ENCODE measurements around the gene PLCD1. TPM values are rescaled to one million over a fixed set of nuclear protein-coding genes. Genes with fewer than 3 reads are reported as not detected.

Gene PLCD1
- total and polyA plus RNA-seq, 2 of the 13 experiments (the other 11 are each of a cell fraction or from before 2014, with no cell fraction given) = 10.1 to 12.4 TPM

- TF ChIP-seq, protein P1, sequence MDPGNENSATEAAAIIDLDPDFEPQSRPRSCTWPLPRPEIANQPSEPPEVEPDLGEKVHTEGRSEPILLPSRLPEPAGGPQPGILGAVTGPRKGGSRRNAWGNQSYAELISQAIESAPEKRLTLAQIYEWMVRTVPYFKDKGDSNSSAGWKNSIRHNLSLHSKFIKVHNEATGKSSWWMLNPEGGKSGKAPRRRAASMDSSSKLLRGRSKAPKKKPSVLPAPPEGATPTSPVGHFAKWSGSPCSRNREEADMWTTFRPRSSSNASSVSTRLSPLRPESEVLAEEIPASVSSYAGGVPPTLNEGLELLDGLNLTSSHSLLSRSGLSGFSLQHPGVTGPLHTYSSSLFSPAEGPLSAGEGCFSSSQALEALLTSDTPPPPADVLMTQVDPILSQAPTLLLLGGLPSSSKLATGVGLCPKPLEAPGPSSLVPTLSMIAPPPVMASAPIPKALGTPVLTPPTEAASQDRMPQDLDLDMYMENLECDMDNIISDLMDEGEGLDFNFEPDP (CRISPR knock-in tag; conservative IDR thresholded peaks at IDR 0.05) = no peak
- TF ChIP-seq TBX3 (IDR thresholded peaks at IDR 0.05; ENCODE audit: borderline replicate concordance) (0 out of 2 replicates have a peak, but pooled peaks have one; percentile 10), BCL3 (CRISPR knock-in tag; IDR thresholded peaks at IDR 0.05) (0 out of 2 replicates have a peak, but pooled peaks have one; percentile 17), U2AF1 (optimal IDR thresholded peaks at IDR 0.05; ENCODE audit: low read depth, low read length) (no peak), CCDC6 (CRISPR knock-in tag; IDR thresholded peaks at IDR 0.05) (no peak), NFE2L1 (CRISPR knock-in tag; IDR thresholded peaks at IDR 0.05; ENCODE audit: borderline replicate concordance) (no peak), TGIF2 (CRISPR knock-in tag; IDR thresholded peaks at IDR 0.05) (0 out of 2 replicates have a peak, but pooled peaks have one; percentile 70), POLR2A (IDR thresholded peaks at IDR 0.05; ENCODE audit: insufficient read depth in 1 of 2, low read depth in 2 of 2, low read length in 2 of 2) (no peak), ETS1 (CRISPR knock-in tag; IDR thresholded peaks at IDR 0.05) (no peak), ZFP41 (CRISPR knock-in tag; IDR thresholded peaks at IDR 0.05; ENCODE audit: borderline replicate concordance) (no peak), ZFP90 (CRISPR knock-in tag; IDR thresholded peaks at IDR 0.05; ENCODE audit: borderline replicate concordance) (0 out of 2 replicates have a peak, but pooled peaks have one; percentile 69), ZNF547 (CRISPR knock-in tag; IDR thresholded peaks at IDR 0.05) (peak; percentile 40; the same call in 1 of the 2 replicates), SMAD3 (CRISPR knock-in tag; IDR thresholded peaks at IDR 0.05) (peak; percentile 66; the same call in 1 of the 2 replicates), AGO1 (IDR thresholded peaks at IDR 0.05; ENCODE audit: low read depth, low read length, poor library complexity, severe bottlenecking) (no peak), KLF12 (CRISPR knock-in tag; IDR thresholded peaks at IDR 0.05; ENCODE audit: borderline replicate concordance) (no peak), ZNF329 (CRISPR knock-in tag; IDR thresholded peaks at IDR 0.05; ENCODE audit: low read depth) (no peak), NFRKB (IDR thresholded peaks at IDR 0.05) (no peak), IKZF5 (CRISPR knock-in tag; IDR thresholded peaks at IDR 0.05) (peak; percentile 20; the same call in 1 of the 2 replicates)
- TF ChIP-seq, protein P2, sequence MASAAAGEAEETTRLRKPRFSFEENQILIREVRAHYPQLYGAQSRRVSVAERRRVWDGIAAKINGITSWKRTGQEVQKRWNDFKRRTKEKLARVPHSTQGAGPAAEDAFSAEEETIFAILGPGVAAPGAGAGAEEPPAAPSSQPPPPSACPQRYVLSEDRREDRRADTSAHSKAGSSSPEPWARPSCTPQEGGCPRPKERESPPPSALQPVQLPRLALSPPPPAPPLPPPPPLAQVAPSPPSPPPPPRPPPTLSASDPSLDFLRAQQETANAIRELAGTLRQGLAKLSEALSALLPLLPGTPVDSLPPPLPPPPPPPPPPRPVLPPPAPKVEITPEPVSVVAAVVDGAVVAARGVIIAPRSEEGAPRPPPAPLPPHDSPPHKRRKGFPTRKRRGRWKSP (CRISPR knock-in tag; IDR thresholded peaks at IDR 0.05) = no peak
Observed at GRCh38 chr3:38004415-38005075, 24.9 kb downstream of the PLCD1 start (continued).

Measured in HepG2 (cell line).